HL-60 (cell line): ENCODE results near the gene SLC49A3.
"Not testable (repeated sequence)": the region's sequence is repeated elsewhere in the genome, so short reads cannot be mapped to it uniquely, and the experiment has no call there.

Experiments
- DNase-seq, 2 experiments: peaks; one replicate each; pipeline ENCODE4 v3.0.0-alpha.2; 2010 to 2020; ENCODE audit warnings: low read depth in 1 of 2, low spot score in 1 of 2
- H3K27ac ChIP-seq: fragments of 250-450 bp; sonication (Bioruptor Pico); replicated peaks from 2 replicates; pipeline ENCODE4 v1.5.1; 2020; ENCODE audit warnings: mild to moderate bottlenecking, moderate library complexity
- H3K27me3 ChIP-seq: fragments of 250-450 bp; sonication (Bioruptor Pico); 2 replicates; pipeline ENCODE4 v1.5.1; 2021; ENCODE audit warnings: mild to moderate bottlenecking, moderate library complexity; ENCODE audit not compliant: insufficient read depth, poor library complexity, severe bottlenecking
- H3K4me3 ChIP-seq: replicated peaks from 2 replicates; pipeline ENCODE4 v1.5.1; 2011; ENCODE audit warnings: mild to moderate bottlenecking, control low read depth, low read length; ENCODE audit not compliant: insufficient read depth
- GABPA ChIP-seq: IDR thresholded peaks from 2 replicates; pipeline ENCODE4 v1.6.1; 2012; ENCODE audit warnings: low read depth
- POLR2AphosphoS5 ChIP-seq: IDR thresholded peaks from 2 replicates; pipeline ENCODE4 v1.6.1; 2012; ENCODE audit warnings: low read depth
- SPI1 ChIP-seq: IDR thresholded peaks from 2 replicates; pipeline ENCODE4 v1.6.1; 2012; ENCODE audit warnings: low read depth, mild to moderate bottlenecking, borderline replicate concordance
- TF ChIP-seq, protein P1 (sequence below): IDR thresholded peaks from one replicate; pipeline ENCODE4 v1.5.1; 2011; ENCODE audit warnings: low read length, control low read depth, inconsistent platforms; ENCODE audit not compliant: insufficient read depth
- TF ChIP-seq, protein P2 (sequence below): IDR thresholded peaks from 2 replicates; pipeline ENCODE4 v1.6.1; 2012; ENCODE audit warnings: low read depth; ENCODE audit not compliant: insufficient replicate concordance

SLC49A3 gene

DNA sequence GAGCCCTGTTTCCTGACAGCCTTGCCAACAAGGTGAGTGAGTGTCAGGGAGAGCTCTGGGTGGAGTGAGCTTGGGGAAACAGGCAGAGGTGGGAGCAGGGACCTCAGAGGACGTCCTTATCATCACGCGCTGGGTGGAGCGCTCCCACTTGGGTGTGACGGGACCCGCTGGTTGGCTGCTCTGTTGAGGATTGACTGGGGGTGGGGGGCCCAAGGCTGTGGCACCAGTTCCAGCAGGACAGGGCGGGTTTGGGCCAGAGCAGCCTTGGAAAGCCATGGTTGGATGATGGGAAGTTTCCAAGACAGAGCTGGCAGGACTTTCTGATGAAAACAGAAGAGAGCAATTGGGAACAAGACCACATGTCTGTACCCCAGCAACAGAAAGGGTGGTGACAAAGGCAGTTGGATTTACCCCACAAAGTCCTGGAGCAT, 13.7 kb upstream of the SLC49A3 start:
- Histone ChIP-seq H3K27ac (no peak overlapping the region), H3K4me3 (no peak overlapping the region), H3K27me3 (no peaks in the 10 kb centered on the region)
- no peak for TF ChIP-seq SPI1
- no peak for TF ChIP-seq POLR2AphosphoS5
- TF ChIP-seq, protein P1, sequence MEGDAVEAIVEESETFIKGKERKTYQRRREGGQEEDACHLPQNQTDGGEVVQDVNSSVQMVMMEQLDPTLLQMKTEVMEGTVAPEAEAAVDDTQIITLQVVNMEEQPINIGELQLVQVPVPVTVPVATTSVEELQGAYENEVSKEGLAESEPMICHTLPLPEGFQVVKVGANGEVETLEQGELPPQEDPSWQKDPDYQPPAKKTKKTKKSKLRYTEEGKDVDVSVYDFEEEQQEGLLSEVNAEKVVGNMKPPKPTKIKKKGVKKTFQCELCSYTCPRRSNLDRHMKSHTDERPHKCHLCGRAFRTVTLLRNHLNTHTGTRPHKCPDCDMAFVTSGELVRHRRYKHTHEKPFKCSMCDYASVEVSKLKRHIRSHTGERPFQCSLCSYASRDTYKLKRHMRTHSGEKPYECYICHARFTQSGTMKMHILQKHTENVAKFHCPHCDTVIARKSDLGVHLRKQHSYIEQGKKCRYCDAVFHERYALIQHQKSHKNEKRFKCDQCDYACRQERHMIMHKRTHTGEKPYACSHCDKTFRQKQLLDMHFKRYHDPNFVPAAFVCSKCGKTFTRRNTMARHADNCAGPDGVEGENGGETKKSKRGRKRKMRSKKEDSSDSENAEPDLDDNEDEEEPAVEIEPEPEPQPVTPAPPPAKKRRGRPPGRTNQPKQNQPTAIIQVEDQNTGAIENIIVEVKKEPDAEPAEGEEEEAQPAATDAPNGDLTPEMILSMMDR = no peak
- TF ChIP-seq, protein P2, sequence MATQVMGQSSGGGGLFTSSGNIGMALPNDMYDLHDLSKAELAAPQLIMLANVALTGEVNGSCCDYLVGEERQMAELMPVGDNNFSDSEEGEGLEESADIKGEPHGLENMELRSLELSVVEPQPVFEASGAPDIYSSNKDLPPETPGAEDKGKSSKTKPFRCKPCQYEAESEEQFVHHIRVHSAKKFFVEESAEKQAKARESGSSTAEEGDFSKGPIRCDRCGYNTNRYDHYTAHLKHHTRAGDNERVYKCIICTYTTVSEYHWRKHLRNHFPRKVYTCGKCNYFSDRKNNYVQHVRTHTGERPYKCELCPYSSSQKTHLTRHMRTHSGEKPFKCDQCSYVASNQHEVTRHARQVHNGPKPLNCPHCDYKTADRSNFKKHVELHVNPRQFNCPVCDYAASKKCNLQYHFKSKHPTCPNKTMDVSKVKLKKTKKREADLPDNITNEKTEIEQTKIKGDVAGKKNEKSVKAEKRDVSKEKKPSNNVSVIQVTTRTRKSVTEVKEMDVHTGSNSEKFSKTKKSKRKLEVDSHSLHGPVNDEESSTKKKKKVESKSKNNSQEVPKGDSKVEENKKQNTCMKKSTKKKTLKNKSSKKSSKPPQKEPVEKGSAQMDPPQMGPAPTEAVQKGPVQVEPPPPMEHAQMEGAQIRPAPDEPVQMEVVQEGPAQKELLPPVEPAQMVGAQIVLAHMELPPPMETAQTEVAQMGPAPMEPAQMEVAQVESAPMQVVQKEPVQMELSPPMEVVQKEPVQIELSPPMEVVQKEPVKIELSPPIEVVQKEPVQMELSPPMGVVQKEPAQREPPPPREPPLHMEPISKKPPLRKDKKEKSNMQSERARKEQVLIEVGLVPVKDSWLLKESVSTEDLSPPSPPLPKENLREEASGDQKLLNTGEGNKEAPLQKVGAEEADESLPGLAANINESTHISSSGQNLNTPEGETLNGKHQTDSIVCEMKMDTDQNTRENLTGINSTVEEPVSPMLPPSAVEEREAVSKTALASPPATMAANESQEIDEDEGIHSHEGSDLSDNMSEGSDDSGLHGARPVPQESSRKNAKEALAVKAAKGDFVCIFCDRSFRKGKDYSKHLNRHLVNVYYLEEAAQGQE = no peak
- no peak for TF ChIP-seq GABPA
- no peak for DNase-seq

- Histone ChIP-seq H3K4me3 (no peak overlapping the region), H3K27ac (no peak overlapping the region), H3K27me3 (no peaks in the 10 kb centered on the region)
- no peak for TF ChIP-seq SPI1
- TF ChIP-seq GABPA = no peak
- TF ChIP-seq, protein P2 = no peak
- TF ChIP-seq, protein P1 = no peak
- TF ChIP-seq POLR2AphosphoS5 = no peak
- no peak for DNase-seq
Observed at GRCh38 chr4:700587-701264, 11.8 kb upstream of the SLC49A3 start.

GRCh38 chr4:699816-700580, 11.0 kb upstream of the SLC49A3 start:
- TF ChIP-seq, protein P1 = no peak
- no peak for TF ChIP-seq POLR2AphosphoS5
- no peak for TF ChIP-seq GABPA
- TF ChIP-seq SPI1 = no peak
- TF ChIP-seq, protein P2 = no peak
- no peak overlapping the region for H3K4me3 ChIP-seq
- DNase-seq = no peak
- no peaks in the 10 kb centered on the region for H3K27me3 ChIP-seq
- no peak overlapping the region for H3K27ac ChIP-seq

DNA sequence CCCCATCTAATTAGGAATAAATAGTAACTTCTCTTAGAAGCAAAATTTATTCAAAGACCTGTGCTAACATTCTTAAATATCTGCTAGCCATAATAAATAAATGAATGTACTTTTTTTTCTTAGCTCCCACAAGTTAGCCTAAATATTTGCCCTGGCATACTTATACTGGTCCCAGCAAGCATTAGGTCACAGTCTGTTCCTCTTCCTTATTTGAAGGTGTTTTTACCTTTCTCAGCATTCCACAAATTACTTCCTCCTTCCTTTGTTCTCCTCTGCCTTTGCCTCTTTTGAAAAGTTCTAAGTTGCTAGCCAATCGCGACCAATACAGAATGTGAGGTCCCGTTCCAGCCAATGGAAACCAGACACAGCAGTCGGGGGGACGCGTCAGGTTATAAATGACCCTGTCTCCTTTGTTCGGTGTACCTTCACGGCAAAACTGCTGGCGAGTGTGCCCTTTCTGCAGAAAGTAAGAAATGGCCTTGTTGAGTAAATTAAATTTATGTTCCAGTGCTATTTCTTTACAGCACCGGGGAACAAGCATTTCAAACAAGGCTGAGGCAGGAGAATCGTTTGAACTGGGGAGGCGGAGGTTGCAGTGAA, 5.5 kb upstream of the SLC49A3 start:
- H3K27ac ChIP-seq, DNase-seq, H3K27me3 ChIP-seq, H3K4me3 ChIP-seq: not testable (repeated sequence)
